ENCODE measurements around the gene OVCA2.

DNA sequence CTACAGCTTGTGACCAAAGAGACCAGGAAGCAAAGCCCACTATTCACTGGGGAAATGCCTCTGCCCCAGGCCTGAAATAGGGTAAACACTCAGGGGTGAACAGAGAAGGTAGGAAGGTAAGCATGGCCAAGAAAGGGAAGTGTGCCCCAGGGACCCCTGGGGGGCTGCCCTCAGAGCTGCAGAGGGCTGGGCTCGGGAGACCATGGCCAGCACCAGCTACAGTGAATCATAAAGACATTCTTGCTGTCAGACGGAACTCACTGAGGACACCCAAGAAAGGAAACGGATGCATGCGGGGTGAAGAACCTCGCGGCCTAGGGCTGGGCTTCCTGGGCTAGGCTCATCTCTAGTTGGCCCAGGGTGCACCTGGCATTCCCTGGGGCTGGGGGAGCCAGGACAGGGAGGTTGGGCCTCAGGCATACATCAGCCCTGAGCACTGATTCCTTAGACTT is 22.7 kb downstream of the OVCA2 start:
- TF ChIP-seq, protein P1, sequence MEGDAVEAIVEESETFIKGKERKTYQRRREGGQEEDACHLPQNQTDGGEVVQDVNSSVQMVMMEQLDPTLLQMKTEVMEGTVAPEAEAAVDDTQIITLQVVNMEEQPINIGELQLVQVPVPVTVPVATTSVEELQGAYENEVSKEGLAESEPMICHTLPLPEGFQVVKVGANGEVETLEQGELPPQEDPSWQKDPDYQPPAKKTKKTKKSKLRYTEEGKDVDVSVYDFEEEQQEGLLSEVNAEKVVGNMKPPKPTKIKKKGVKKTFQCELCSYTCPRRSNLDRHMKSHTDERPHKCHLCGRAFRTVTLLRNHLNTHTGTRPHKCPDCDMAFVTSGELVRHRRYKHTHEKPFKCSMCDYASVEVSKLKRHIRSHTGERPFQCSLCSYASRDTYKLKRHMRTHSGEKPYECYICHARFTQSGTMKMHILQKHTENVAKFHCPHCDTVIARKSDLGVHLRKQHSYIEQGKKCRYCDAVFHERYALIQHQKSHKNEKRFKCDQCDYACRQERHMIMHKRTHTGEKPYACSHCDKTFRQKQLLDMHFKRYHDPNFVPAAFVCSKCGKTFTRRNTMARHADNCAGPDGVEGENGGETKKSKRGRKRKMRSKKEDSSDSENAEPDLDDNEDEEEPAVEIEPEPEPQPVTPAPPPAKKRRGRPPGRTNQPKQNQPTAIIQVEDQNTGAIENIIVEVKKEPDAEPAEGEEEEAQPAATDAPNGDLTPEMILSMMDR (IDR thresholded peaks at IDR 0.05) = no peak
- TF ChIP-seq, protein P2, sequence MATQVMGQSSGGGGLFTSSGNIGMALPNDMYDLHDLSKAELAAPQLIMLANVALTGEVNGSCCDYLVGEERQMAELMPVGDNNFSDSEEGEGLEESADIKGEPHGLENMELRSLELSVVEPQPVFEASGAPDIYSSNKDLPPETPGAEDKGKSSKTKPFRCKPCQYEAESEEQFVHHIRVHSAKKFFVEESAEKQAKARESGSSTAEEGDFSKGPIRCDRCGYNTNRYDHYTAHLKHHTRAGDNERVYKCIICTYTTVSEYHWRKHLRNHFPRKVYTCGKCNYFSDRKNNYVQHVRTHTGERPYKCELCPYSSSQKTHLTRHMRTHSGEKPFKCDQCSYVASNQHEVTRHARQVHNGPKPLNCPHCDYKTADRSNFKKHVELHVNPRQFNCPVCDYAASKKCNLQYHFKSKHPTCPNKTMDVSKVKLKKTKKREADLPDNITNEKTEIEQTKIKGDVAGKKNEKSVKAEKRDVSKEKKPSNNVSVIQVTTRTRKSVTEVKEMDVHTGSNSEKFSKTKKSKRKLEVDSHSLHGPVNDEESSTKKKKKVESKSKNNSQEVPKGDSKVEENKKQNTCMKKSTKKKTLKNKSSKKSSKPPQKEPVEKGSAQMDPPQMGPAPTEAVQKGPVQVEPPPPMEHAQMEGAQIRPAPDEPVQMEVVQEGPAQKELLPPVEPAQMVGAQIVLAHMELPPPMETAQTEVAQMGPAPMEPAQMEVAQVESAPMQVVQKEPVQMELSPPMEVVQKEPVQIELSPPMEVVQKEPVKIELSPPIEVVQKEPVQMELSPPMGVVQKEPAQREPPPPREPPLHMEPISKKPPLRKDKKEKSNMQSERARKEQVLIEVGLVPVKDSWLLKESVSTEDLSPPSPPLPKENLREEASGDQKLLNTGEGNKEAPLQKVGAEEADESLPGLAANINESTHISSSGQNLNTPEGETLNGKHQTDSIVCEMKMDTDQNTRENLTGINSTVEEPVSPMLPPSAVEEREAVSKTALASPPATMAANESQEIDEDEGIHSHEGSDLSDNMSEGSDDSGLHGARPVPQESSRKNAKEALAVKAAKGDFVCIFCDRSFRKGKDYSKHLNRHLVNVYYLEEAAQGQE (IDR thresholded peaks at IDR 0.05; ENCODE audit: insufficient read depth in 1 of 2, low read depth in 2 of 2, low read length in 1 of 2) = no peak
- TF ChIP-seq TCF7L2 (IDR thresholded peaks at IDR 0.05; ENCODE audit: low read depth, low read length) = no peak
